Prostate gland (tissue), 2 donors: ENCODE results near the gene KITLG.

Experiments used
- CTCF ChIP-seq, 4 experiments: fragments of 200-600 bp in 2 of 4; fragments of 450-650 bp in 2 of 4; sonication (generic) in 2 of 4; IDR thresholded peaks; 1 replicate in 3 of 4; 2 replicates in 1 of 4; pipeline ENCODE4 v1.5.1; 2016 to 2019; ENCODE audit warnings: antibody characterized with exemption in 4 of 4, mild to moderate bottlenecking in 2 of 4, moderate library complexity in 2 of 4
- POLR2A ChIP-seq: fragments of 450-650 bp; IDR thresholded peaks from one replicate; pipeline ENCODE4 v1.6.1; 2016; ENCODE audit warnings: antibody characterized with exemption, mild to moderate bottlenecking
- POLR2AphosphoS5 ChIP-seq: sonication (generic); formaldehyde crosslinking; IDR thresholded peaks from one replicate; pipeline ENCODE4 v1.6.1; 2017; ENCODE audit warnings: antibody characterized with exemption

- no peak for TF ChIP-seq CTCF (IDR thresholded peaks at IDR 0.05)
- no peak for TF ChIP-seq POLR2A
- TF ChIP-seq POLR2AphosphoS5 = no peak
Measured at GRCh38 chr12:88503281-88503703, 77.0 kb downstream of the KITLG start.
